Measurements from ENCODE around the gene ZNF423. TPM values are rescaled to one million over a fixed set of nuclear protein-coding genes. Genes with fewer than 3 reads are reported as not detected.
"Not testable (repeated sequence)": the region's sequence is repeated elsewhere in the genome, so short reads cannot be mapped to it uniquely, and the experiment has no call there.

ZNF423 gene
- polyA plus RNA-seq, 10 donors, result 23.2 to 28.8 (median 26.3) TPM

- DNase-seq, result peak in 2 of 3 donors; percentile 51 to 89
These were observed 155.5 kb downstream of the ZNF423 start for GRCh38 chr16:49700251-49701064.

GRCh38 chr16:49699841-49700175, 156.1 kb downstream of the ZNF423 start:
- peak in 1 of 3 donors; percentile 70 for DNase-seq

GRCh38 chr16:49698931-49699840, 156.7 kb downstream of the ZNF423 start:
- DNase-seq, result peak in 2 of 3 donors; percentile 55 to 81

GRCh38 chr16:49698453-49698815, 157.5 kb downstream of the ZNF423 start:
- peak in 2 of 3 donors; percentile 44 to 68 for DNase-seq

GRCh38 chr16:49697631-49698452, 158.1 kb downstream of the ZNF423 start:
- no peak for DNase-seq

- no peak for DNase-seq
These were observed 159.4 kb downstream of the ZNF423 start for GRCh38 chr16:49696414-49697101.

GRCh38 chr16:49695782-49696413, 160.0 kb downstream of the ZNF423 start:
- DNase-seq, result no peak

- no peak for DNase-seq
These were observed 162.5 kb downstream of the ZNF423 start for GRCh38 chr16:49693445-49693844.

- DNase-seq, result no peak
These were observed 165.1 kb downstream of the ZNF423 start for GRCh38 chr16:49690778-49691177.

GRCh38 chr16:49688036-49688697, 167.7 kb downstream of the ZNF423 start:
- no peak for DNase-seq

- DNase-seq, result no peak
These were observed 168.4 kb downstream of the ZNF423 start for GRCh38 chr16:49687476-49688002.

GRCh38 chr16:49684696-49685095, 171.2 kb downstream of the ZNF423 start:
- DNase-seq, result no peak

GRCh38 chr16:49682577-49683165, 173.2 kb downstream of the ZNF423 start:
- no peak for DNase-seq

GRCh38 chr16:49681217-49681883, 174.6 kb downstream of the ZNF423 start:
- no peak for DNase-seq

GRCh38 chr16:49679095-49679494, 176.8 kb downstream of the ZNF423 start:
- no peak for DNase-seq

GRCh38 chr16:49677661-49678060, 178.3 kb downstream of the ZNF423 start:
- not testable (repeated sequence) for DNase-seq

GRCh38 chr16:49675413-49675812, 180.5 kb downstream of the ZNF423 start:
- peak in 1 of 3 donors; percentile 53 for DNase-seq

GRCh38 chr16:49674990-49675389, 180.9 kb downstream of the ZNF423 start:
- no peak for DNase-seq

- DNase-seq, result no peak
These were observed 181.5 kb downstream of the ZNF423 start for GRCh38 chr16:49674351-49674851.
